HG03342 (cell line): ENCODE measurements around the gene DCXR.
A peak's percentile ranks its signal among the peaks of the same experiment; 100 is the strongest.

ENCODE experiments used
- ATAC-seq: cut with Tn5 transposase; IDR thresholded peaks from one replicate; pipeline ENCODE4 v1.9.1; 2021; ENCODE audit warnings: mild to moderate bottlenecking, moderate library complexity; ENCODE audit not compliant: unreplicated experiment

The DCXR gene

GRCh38 chr17:82037092-82037888 lies at the start of gene DCXR:
Gene DCXR, minus strand, starts transcription at chr17:82037697. Its CDS starts 15 bp downstream, at chr17:82037682.
- ATAC-seq, result peak; percentile 85

DNA sequence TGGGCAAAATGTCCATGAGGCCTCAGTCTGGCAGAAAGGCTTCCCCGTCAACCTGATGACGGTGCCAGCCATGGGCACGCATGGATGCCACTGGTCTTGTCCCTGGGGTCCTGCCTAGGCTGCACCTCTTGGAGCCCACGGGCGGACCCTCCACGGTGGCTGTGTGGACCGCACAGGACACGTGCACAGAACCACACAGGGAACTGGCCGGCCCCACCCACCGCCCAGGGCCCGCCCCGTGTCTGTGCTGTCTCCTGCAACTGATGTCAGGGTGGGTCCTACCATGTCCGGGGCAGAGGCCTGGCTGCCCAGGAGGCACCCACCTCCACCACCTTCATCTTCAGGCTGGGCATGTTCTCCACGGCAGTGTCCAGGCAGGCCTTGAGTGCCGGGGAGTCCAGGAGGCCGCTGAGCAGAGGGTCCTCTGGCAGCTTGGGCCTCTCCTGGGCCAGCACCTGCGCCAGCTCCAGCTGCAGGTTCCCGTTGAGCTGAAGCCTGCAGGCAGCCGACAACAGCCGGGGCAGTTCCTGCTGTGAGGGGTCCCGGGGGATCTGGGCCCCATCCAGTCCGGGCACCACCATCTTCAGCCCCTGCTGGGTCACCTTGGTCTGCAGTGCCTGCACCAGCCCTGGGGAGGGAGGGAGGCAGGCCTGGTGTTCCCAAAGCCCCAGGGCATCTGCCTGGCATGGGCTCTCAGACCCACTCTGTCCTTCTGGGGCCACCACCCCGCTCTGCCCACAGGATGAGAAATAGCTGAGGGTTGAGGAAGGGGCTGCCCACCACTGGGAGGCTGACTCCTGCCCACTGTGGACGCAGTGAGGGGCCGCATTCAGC lies 48.7 kb upstream of the DCXR start:
- no peak for ATAC-seq

DNA sequence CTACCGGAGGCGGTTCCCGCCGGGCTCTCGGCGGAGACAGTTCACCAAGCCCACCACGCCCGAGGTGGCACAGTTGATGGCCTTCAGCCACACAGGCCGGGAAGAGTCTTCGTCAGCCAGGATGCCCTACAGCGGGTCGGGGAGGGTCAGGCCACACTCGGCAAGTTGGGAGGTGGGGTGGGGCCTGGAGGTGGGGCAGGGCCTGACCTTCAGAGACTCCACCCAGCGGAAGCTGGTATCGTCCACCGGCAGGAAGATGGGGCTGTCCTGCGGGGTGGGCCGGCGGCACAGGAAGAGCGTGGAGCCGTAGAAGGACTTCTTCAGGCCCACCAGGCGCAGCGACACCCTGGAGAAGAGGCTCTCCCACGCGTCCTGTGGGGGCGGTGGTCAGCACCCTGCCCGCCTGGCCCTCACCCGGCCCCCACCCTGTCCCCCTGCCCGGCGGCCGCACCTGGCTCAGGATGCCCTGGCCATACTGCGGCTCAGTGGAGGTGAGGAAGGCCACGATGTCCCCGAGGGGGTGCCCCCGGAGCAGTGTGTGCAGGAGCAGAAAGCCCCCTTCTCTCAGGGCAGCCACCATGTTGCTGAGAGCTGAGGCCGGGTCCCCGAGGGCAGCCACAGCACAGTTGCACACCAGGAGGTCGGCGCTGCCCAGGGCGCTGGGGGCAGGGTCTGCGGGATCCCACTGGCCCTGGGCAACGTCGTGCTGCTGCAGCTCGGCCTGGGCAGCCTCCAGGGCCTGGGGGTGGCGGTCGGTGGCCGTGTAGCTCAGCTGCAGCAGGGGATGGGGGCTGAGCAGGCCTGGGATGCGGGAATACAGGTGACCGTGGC lies 47.7 kb upstream of the DCXR start:
- no peak for ATAC-seq

DNA sequence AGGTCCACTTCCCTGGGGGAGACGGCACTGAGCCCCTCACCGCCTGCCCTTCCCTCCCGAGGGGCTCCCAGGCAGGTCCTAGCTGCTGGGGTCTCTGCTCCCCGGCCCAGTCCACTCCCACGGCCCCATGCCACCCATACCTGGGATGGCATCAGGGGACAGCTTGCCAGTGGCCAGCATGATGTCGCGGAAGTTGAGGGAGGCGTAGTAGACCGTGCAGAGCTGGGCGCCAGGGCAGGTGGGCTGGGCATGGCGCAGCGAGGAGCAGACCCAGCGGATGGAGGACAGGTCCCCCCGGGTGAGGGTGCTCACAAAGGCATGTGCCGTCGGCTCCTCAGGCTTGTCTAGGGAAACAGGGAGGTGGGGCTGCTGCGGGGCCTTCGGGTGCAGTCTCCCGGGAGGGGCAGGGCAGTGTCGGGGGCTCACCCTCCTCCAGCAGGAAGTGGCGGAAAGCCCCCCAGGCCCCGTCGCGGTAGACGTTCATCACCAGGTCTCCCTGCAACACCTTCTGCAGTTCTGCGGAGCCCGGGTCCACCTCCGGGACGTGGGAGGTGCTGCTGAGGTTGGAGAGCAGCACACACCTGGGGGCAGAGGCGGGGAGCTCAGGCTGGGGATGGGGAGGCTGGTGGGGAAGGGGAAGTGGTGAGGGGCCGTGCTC lies 47.0 kb upstream of the DCXR start:
- no peak for ATAC-seq

- ATAC-seq, result no peak
Observed at GRCh38 chr17:82083533-82084359, 46.2 kb upstream of the DCXR start.

GRCh38 chr17:82083009-82083408 lies 45.5 kb upstream of the DCXR start:
- no peak for ATAC-seq

- no peak for ATAC-seq
Observed at GRCh38 chr17:82082456-82082855, 45.0 kb upstream of the DCXR start.

DNA sequence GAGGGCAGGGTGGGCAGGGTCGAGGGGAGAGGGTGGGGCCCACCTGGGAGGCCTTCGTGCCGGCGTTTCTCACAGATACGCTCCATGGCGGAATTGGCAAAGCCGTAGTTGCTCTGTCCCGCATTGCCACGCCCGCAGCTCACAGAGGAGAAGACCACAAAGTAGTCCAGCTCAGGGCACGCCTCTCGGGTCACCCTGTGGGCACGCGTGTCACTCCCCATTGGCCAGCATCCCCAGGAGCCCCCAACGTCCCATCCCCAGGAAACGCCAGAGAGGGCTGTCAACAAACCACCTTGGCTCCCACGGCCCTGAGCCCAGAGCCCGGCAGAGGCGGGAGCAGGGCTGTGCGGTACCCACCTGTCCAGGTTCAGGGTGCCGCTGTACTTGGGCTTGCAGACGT lies 44.5 kb upstream of the DCXR start:
- ATAC-seq, result no peak

DNA sequence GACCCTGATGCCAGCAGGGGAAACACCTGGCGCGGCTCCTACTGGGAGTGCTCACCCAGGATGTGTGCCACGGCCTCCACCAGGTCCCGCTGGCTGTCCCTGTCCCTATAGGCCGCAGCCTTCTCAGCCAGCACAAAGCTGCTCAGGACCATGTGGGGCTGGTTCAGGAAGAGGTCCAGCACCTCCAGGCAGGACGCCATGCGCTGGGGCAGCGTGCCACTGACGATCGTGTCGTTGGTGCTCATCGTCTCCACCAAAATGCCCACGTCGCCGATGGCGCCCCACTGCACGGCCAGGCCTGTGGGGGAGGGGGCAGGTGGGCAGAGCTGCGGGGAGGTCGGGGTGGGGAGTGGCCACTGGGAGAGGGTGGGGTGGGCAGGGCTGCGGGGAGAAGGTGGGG lies 44.0 kb upstream of the DCXR start:
- ATAC-seq, result no peak

DNA sequence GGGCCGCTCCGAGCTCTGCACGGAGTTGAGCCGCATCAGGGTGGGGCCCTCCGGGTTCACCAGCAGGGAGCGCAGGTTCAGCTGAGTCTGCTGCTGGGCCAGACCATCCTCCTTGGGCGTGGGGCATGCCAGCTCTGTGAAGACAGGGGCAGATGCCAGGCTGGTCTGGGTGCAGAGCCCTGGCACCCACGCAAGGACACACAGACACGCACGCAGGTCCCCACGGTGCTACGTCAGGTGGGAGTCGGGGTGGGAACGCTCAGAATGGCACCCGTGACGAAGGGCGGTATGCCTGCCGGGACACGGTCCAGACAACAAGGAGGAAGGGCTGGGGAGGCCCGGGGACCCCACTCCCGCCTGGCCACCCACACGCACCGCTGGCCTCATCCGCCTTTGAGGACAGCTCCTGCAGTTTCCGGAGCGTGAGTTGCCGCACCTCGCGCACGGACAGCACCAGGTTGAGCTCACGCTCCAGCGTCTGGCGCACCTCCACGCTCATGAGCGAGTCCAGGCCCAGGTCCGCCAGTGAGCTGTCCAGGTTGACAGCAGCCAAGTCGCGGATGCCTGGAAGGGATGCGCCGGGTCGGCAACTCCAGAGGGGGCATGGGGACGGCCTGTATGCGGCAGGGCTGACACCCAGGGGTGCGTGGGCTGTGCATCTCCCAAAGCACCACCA lies 43.4 kb upstream of the DCXR start:
- ATAC-seq, result no peak

- no peak for ATAC-seq
Observed at GRCh38 chr17:82080048-82080788, 42.7 kb upstream of the DCXR start.

DNA sequence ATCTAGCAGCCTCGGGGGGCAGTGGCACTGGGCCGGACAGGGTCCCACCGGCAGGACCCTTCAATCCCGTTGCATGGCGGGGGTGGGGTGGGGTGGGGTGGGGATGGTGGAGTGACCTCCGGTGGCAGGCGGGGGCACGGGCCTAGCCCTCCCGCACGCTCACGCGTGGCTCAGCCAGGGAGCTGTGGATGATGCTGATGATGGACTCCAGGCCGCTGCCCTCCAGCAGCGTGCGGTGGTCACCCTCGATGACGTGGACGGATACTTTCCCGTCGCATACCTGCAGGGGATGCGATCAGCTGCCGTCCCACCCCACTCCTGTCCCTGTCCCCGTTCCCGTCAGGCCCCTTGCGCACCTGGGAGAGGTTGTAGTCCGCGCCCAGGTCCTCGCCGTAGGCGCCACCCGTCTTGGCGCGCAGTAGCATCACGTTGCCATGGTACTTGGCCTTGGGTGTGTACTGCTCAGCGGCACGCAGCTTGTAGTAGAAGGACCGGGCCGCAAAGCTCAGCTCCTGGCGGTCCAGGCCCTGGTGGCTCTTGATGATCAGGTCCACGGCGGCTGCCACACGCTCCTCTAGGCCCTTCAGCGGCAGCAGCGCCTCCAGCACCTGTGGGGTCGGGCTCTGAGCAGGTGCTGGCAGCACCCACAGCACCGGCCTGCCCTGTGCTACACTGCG lies 41.6 kb upstream of the DCXR start:
- ATAC-seq, result no peak

- ATAC-seq, result no peak
Observed at GRCh38 chr17:82078433-82078832, 40.9 kb upstream of the DCXR start.

DNA sequence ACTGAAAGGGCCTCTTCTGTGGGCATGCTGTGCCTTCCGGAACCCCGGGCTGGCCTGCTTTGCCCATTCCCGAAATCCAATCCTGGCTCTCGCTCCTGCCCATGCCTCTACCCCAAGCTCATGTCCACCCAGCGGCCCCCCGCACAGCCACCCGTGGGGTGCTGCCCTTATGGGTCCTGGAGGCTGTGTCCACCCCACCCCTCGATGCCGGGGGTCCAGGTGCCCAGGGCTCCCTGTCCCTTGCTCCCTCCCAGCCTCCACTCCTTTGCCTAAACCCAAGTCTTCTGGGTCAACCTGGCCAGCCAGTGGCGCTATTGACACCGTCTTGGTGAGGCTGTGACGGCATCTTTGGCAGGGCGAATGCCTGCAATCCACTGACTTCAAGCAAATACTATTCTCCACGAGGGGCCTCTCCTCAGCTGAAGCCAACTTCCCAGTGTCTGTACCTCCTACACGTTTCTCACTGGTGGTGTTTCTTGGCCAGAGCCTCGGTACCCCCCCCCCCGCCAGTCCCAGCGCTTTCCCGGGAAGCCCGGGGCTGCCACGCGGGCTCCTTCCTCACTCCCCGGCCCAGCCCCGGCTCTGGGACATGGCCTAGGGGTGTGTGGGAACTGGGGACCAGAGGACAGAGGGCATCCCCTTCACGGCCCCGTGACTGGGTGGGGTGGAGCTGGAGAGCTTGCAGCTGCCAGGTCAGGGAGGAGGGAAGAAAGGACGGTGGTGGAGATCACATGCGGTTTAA lies 40.3 kb upstream of the DCXR start:
- ATAC-seq, result no peak

DNA sequence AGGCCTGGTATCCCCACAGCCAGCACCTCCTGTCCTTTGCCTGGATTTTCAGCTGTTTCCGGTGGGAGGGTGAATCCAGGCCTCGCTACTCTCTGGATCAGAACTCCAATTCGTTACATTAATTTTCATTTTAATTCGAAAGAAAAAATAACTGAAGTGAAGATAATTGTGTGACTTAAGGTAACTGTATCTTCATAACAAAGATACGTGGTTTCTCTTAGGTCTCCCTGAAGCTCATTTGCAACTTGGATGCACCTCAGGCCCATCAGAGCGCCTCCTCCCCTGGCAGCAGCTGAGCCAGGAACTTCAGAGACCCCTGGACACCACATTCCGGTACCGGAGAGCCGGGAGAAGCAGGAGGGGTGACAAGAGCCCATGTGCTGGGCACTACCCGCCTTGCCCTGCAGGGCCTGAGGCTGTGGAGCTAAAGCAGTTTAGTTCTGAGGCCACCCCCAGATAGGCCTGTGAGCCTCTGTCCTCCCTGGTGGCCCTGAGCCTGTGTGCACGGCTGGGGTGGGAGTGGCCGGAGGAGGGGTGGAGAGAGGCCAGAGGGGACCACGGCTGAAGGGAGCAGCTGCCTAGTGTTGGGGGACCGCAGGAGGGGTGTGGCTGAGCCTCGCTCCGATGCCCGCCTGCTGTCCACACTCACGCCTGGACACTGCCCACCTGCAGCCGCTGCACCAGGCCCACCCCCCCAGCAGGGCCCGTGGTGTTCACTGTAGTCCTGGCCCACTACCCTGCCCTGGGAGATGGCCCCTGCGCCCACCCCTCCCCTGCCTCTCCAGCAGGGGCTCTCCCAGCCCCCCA lies 39.5 kb upstream of the DCXR start:
- no peak for ATAC-seq

GRCh38 chr17:82076018-82076784 lies 38.7 kb upstream of the DCXR start:
- ATAC-seq, result no peak
